GM10248 (cell line): ENCODE data around the gene OCSTAMP.

Source experiments
- CTCF ChIA-PET: fragments of 300-600 bp; sonication (Branson Sonifier 250); formaldehyde crosslinking; extraction: SDS; loops from one replicate; lab custom pipeline; 2021; ENCODE audit warnings: antibody characterized with exemption; lab: Yijun Ruan, JAX
- POLR2A ChIA-PET: fragments of 350-650 bp; sonication (Branson Sonifier 250); formaldehyde crosslinking; extraction: SDS; loops from one replicate; lab custom pipeline; 2020; ENCODE audit warnings: antibody characterized with exemption; lab: Yijun Ruan, JAX
- DNase-seq: peaks from one replicate; pipeline ENCODE4 v3.0.0; 2012; ENCODE audit errors: extremely low spot score
- CTCF ChIP-seq: IDR thresholded peaks from 2 replicates; pipeline ENCODE4 v1.5.1; 2012; ENCODE audit warnings: mild to moderate bottlenecking, low read depth; ENCODE audit errors: extremely low read depth, missing control alignments, control extremely low read depth

The OCSTAMP gene

DNA sequence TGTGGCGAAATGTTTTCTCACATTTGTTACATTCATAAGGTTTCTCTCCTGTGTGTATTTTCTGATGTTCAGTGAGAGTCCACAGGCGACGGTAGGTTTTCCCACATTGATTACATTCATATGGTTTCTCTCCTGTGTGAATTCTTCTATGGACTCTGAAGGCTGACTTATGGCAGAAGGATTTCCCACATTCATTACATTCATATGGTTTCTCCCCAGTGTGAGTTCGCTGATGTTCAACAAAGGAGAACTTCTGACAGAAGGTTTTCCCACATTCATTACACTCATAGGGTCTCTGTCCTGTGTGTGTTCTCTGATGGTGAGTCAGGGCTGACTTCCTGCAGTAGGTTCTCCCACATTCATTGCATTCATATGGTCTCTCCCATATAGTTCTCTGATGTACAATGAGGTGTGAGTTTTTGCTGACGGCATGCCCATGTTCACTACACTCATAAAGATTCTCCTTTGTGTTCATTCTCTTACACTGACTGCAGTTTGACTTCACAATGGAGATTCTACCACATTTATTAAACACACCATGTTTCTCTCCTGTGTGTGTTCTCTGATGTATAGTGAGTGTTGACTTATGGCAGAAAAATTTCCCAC is 49.0 kb downstream of the OCSTAMP start:
- CTCF ChIA-PET = no interaction called here
- DNase-seq = no peak
- no peak for TF ChIP-seq CTCF
- POLR2A ChIA-PET = no interaction called here

- ChIA-PET CTCF (interaction anchor here (0.7 to 1.7 kb wide), 3 partner anchors 9 to 28 kb away, joined by 3 to 6 read pairs (median 5); no protein-coding TSS in a partner anchor), POLR2A (no interaction called here)
- no peak for DNase-seq
- no peak for TF ChIP-seq CTCF
Measured at GRCh38 chr20:46494077-46494476, 56.4 kb downstream of the OCSTAMP start.

GRCh38 chr20:46491354-46491753 is 59.1 kb downstream of the OCSTAMP start:
- TF ChIP-seq CTCF = no peak
- CTCF ChIA-PET = interaction anchor here (1.7 kb wide), 1 partner anchor 189 kb away, joined by 3 read pairs; no protein-coding TSS in a partner anchor
- DNase-seq = no peak
- POLR2A ChIA-PET = no interaction called here
